Brain microvascular endothelial cell (primary cell): ENCODE results near the gene IFI16.
"Not testable (repeated sequence)": the region's sequence is repeated elsewhere in the genome, so short reads cannot be mapped to it uniquely, and the experiment has no call there.

ENCODE experiments used
- DNase-seq: peaks from one replicate; pipeline ENCODE4 v3.0.0-alpha.2; 2020
- H3K27ac ChIP-seq: fragments of 250-450 bp; sonication (Bioruptor Pico); 2 replicates; pipeline ENCODE4 v1.5.1; 2020; ENCODE audit warnings: mild to moderate bottlenecking, moderate library complexity
- H3K27me3 ChIP-seq: fragments of 250-450 bp; sonication (Bioruptor Pico); replicated peaks from 2 replicates; pipeline ENCODE4 v1.5.1; 2020; ENCODE audit warnings: mild to moderate bottlenecking
- H3K36me3 ChIP-seq: fragments of 250-450 bp; sonication (Bioruptor Pico); replicated peaks from 2 replicates; pipeline ENCODE4 v1.5.1; 2020; ENCODE audit warnings: mild to moderate bottlenecking
- H3K4me3 ChIP-seq: 2 replicates; pipeline ENCODE4 v1.5.1; 2011; ENCODE audit warnings: low read depth, mild to moderate bottlenecking, control low read depth, low read length, moderate library complexity
- CTCF ChIP-seq: IDR thresholded peaks from 2 replicates; pipeline ENCODE4 v1.5.1; 2011; ENCODE audit warnings: low read depth, mild to moderate bottlenecking, moderate library complexity, low read length, control low read depth, inconsistent platforms; ENCODE audit errors: missing control alignments
- in situ Hi-C: cut with HindIII; loops from 2 replicates; pipeline ENCODE4 v1.10.0; 2017; ENCODE audit warnings: low sequenced_read_pairs, low pct_ligation_motif_present

The IFI16 gene

GRCh38 chr1:159008744-159009188, 941 bp upstream of the IFI16 start:
- Histone ChIP-seq H3K36me3 (no peaks in the 10 kb centered on the region), H3K27ac (peak overlapping the region; percentile 96), H3K27me3 (no peaks in the 10 kb centered on the region), H3K4me3 (no peak overlapping the region)
- in situ Hi-C loops: no loop called here
- no peak for DNase-seq
- TF ChIP-seq CTCF: no peak

- DNase-seq: no peak
- in situ Hi-C loops: no loop called here
- TF ChIP-seq CTCF: no peak
- no peaks in the 10 kb centered on the region for H3K36me3 ChIP-seq
- peak overlapping the region; percentile 96 for H3K27ac ChIP-seq
- no peaks in the 10 kb centered on the region for H3K27me3 ChIP-seq
- peak overlapping the region; percentile 3 for H3K4me3 ChIP-seq
These were observed 420 bp upstream of the IFI16 start for GRCh38 chr1:159009287-159009686.

GRCh38 chr1:159010391-159010790, 684 bp downstream of the IFI16 start:
- H3K4me3 ChIP-seq: peak overlapping the region; percentile 69
- in situ Hi-C loops: no loop called here

GRCh38 chr1:159011001-159011400, 1.3 kb downstream of the IFI16 start:
- H3K36me3 ChIP-seq, DNase-seq, in situ Hi-C loops, H3K27me3 ChIP-seq: not testable (repeated sequence)
- H3K27ac ChIP-seq: peak overlapping the region; percentile 96
- peak overlapping the region; percentile 69 for H3K4me3 ChIP-seq

More at GRCh38 chr1:159010391-159010790, 684 bp downstream of the IFI16 start:
- no peak for DNase-seq
- Histone ChIP-seq H3K27me3 (no peaks in the 10 kb centered on the region), H3K27ac (peak overlapping the region; percentile 96), H3K36me3 (no peaks in the 10 kb centered on the region)
- no peak for TF ChIP-seq CTCF

- no peak overlapping the region for H3K27ac ChIP-seq
- peaks cover 11% of the 10 kb centered on the region for H3K36me3 ChIP-seq
- DNase-seq: no peak
- TF ChIP-seq CTCF: no peak
- in situ Hi-C loops: no loop called here
- peak overlapping the region; percentile 69 for H3K4me3 ChIP-seq
- no peaks in the 10 kb centered on the region for H3K27me3 ChIP-seq
These were observed 2.0 kb downstream of the IFI16 start for GRCh38 chr1:159011751-159012150.

GRCh38 chr1:159012495-159012894, 2.8 kb downstream of the IFI16 start:
- no peak overlapping the region for H3K27ac ChIP-seq
- no peak for TF ChIP-seq CTCF
- peaks cover 13% of the 10 kb centered on the region for H3K36me3 ChIP-seq
- H3K27me3 ChIP-seq: no peaks in the 10 kb centered on the region
- peak overlapping the region; percentile 9 for H3K4me3 ChIP-seq
- in situ Hi-C loops: no loop called here
- no peak for DNase-seq
